Measurements from ENCODE around the gene SMAD5.

DNA sequence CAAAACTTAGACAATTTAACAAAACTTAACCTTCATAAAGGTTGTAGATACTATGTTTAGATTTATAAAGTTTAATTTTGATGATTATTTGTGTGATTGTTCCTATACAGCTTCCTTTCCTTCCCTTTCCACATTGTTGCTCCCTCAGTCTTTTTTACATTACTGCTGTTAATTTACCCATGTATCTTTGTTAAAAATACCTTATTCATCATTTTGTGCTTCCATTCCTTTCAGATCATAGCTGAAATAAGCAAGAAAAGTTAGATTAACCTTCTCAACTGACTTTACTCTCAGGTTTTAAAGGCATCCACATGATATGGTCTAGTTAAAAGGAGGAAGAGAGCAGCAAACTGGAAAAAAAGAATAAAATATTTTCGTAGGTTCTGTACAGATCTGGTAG is 2.0 kb downstream of the SMAD5 start:
- no peak for TF ChIP-seq CTCF (IDR thresholded peaks at IDR 0.05)
- TF ChIP-seq POLR2A (IDR thresholded peaks at IDR 0.05) = no peak
